Astrocyte of the hippocampus (primary cell): ENCODE measurements around the gene SLC6A7.

ENCODE experiments used
- DNase-seq: peaks from one replicate; pipeline ENCODE4 v3.0.0; 2011; ENCODE audit warnings: low read depth, low spot score

The SLC6A7 gene

GRCh38 chr5:150172556-150172955 lies 17.3 kb upstream of the SLC6A7 start:
- no peak for DNase-seq

- DNase-seq: no peak
Observed at GRCh38 chr5:150173161-150173560, 16.7 kb upstream of the SLC6A7 start.

- DNase-seq: no peak
Observed at GRCh38 chr5:150174285-150174684, 15.6 kb upstream of the SLC6A7 start.

GRCh38 chr5:150175076-150175475 lies 14.8 kb upstream of the SLC6A7 start:
- DNase-seq: no peak

GRCh38 chr5:150175536-150175935 lies 14.3 kb upstream of the SLC6A7 start:
- peak; percentile 44 for DNase-seq

- no peak for DNase-seq
Observed at GRCh38 chr5:150176745-150177477, 13.0 kb upstream of the SLC6A7 start.

- DNase-seq: no peak
Observed at GRCh38 chr5:150177721-150178120, 12.1 kb upstream of the SLC6A7 start.

- no peak for DNase-seq
Observed at GRCh38 chr5:150178262-150178661, 11.6 kb upstream of the SLC6A7 start.

- no peak for DNase-seq
Observed at GRCh38 chr5:150179019-150179620, 10.7 kb upstream of the SLC6A7 start.

- DNase-seq: no peak
Observed at GRCh38 chr5:150180241-150181026, 9.4 kb upstream of the SLC6A7 start.

GRCh38 chr5:150181027-150181426 lies 8.8 kb upstream of the SLC6A7 start:
- no peak for DNase-seq

GRCh38 chr5:150181766-150182545 lies 7.9 kb upstream of the SLC6A7 start:
- DNase-seq: no peak

GRCh38 chr5:150182774-150183173 lies 7.1 kb upstream of the SLC6A7 start:
- DNase-seq: no peak

- no peak for DNase-seq
Observed at GRCh38 chr5:150183436-150183835, 6.4 kb upstream of the SLC6A7 start.

GRCh38 chr5:150184006-150184405 lies 5.9 kb upstream of the SLC6A7 start:
- no peak for DNase-seq

GRCh38 chr5:150184990-150185912 lies 4.6 kb upstream of the SLC6A7 start:
- no peak for DNase-seq

GRCh38 chr5:150186137-150186536 lies 3.7 kb upstream of the SLC6A7 start:
- no peak for DNase-seq

GRCh38 chr5:150186897-150187296 lies 3.0 kb upstream of the SLC6A7 start:
- no peak for DNase-seq

- DNase-seq: no peak
Observed at GRCh38 chr5:150188146-150188842, 1.6 kb upstream of the SLC6A7 start.

GRCh38 chr5:150189326-150189725 lies 536 bp upstream of the SLC6A7 start:
- no peak for DNase-seq
